Glutamatergic neuron (in vitro differentiated cells): ENCODE measurements around the gene RB1. TPM values are rescaled to one million over a fixed set of nuclear protein-coding genes. Genes with fewer than 3 reads are reported as not detected.

Source experiments
- DNase-seq: peaks from one replicate; pipeline ENCODE4 v3.0.0; 2022
- H3K27ac Mint-ChIP-seq: one replicate; pipeline ENCODE4 v1.8.0; 2020; ENCODE audit warnings: mild to moderate bottlenecking, mixed read lengths, inconsistent platforms; ENCODE audit not compliant: unreplicated experiment
- H3K27me3 Mint-ChIP-seq: one replicate; pipeline ENCODE4 v1.8.0; 2020; ENCODE audit warnings: mild to moderate bottlenecking, moderate library complexity, mixed read lengths, inconsistent platforms; ENCODE audit not compliant: unreplicated experiment
- H3K36me3 Mint-ChIP-seq: one replicate; pipeline ENCODE4 v1.8.0; 2020; ENCODE audit warnings: mild to moderate bottlenecking, mixed read lengths, inconsistent platforms; ENCODE audit not compliant: unreplicated experiment
- H3K4me1 Mint-ChIP-seq: one replicate; pipeline ENCODE4 v1.8.0; 2020; ENCODE audit warnings: mild to moderate bottlenecking, low read depth, mixed read lengths, inconsistent platforms; ENCODE audit not compliant: unreplicated experiment
- H3K4me3 Mint-ChIP-seq: one replicate; pipeline ENCODE4 v1.8.0; 2020; ENCODE audit warnings: mild to moderate bottlenecking, mixed read lengths, inconsistent platforms; ENCODE audit not compliant: unreplicated experiment
- H3K9me3 Mint-ChIP-seq: one replicate; pipeline ENCODE4 v1.8.0; 2020; ENCODE audit warnings: mild to moderate bottlenecking, moderate library complexity, mixed read lengths, inconsistent platforms; ENCODE audit not compliant: unreplicated experiment
- total RNA-seq: library from RNA; stranded (reverse); fragmentation: NEBNext Ultra II Directional; extraction: Animal tissue kit (Norgen Biotek cat#: 25700); gene quantifications from one replicate; pipeline ENCODE4 v1.2.1, GENCODE V29; 2021; ENCODE audit not compliant: unreplicated experiment
- TF ChIP-seq, protein P1 (sequence below): fragments of 200-600 bp; sonication (generic); IDR thresholded peaks from one replicate; pipeline ENCODE4 v1.5.0; 2021; ENCODE audit not compliant: partially characterized antibody, unreplicated experiment

The RB1 gene
- total RNA-seq, 1 donor from 2014 or later: 50.3 TPM

DNA sequence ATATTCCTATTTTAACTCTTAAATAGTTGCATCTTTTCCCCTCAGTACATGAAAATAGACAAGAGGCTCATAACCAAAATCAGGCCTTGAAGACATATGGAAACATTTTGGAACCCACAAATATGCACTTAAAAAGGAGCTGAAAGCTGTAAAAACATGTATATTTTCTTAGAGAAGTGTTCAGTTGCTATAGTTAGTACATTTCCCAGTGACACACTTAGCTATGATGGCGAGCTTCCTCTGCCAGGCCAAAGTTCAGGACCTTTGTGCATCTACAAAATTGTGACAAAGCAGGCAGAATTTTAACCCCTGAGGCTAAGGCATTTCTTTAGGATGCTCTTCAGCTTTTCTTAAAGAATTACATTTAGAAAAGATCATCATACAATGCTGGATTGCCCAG lies 174.8 kb downstream of the RB1 start:
- Mint-ChIP-seq H3K9me3 (no peaks in the 10 kb centered on the region), H3K4me1 (no peaks in the 10 kb centered on the region), H3K27ac (no peak overlapping the region), H3K4me3 (no peak overlapping the region), H3K27me3 (no peaks in the 10 kb centered on the region), H3K36me3 (no peaks in the 10 kb centered on the region)
- TF ChIP-seq, protein P1, sequence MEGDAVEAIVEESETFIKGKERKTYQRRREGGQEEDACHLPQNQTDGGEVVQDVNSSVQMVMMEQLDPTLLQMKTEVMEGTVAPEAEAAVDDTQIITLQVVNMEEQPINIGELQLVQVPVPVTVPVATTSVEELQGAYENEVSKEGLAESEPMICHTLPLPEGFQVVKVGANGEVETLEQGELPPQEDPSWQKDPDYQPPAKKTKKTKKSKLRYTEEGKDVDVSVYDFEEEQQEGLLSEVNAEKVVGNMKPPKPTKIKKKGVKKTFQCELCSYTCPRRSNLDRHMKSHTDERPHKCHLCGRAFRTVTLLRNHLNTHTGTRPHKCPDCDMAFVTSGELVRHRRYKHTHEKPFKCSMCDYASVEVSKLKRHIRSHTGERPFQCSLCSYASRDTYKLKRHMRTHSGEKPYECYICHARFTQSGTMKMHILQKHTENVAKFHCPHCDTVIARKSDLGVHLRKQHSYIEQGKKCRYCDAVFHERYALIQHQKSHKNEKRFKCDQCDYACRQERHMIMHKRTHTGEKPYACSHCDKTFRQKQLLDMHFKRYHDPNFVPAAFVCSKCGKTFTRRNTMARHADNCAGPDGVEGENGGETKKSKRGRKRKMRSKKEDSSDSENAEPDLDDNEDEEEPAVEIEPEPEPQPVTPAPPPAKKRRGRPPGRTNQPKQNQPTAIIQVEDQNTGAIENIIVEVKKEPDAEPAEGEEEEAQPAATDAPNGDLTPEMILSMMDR: no peak
- DNase-seq: no peak

DNA sequence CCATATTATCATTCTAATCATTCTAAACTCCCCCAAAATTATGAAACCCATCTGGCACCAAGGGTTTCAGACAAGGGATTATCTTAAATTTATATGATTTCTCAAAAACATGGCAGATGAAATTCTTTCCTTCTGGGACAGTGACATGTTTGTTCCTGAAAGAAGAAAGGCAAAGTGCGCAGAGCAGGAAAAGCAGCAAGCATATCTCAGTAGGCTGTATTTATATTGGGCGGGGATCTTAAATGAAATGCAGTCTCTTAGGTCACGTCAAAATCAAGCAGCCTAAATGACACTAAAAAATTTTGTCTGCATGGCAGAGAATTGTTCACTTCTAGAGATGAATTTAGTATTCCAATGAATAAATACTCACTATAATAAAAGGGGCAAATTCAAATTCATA lies 180.0 kb downstream of the RB1 start:
- H3K4me3 Mint-ChIP-seq: no peak overlapping the region
- H3K27ac Mint-ChIP-seq: no peak overlapping the region
- H3K4me1 Mint-ChIP-seq: no peaks in the 10 kb centered on the region
- H3K36me3 Mint-ChIP-seq: peaks cover 6% of the 10 kb centered on the region
- TF ChIP-seq, protein P1: no peak
- no peaks in the 10 kb centered on the region for H3K9me3 Mint-ChIP-seq
- no peaks in the 10 kb centered on the region for H3K27me3 Mint-ChIP-seq
- DNase-seq: no peak

DNA sequence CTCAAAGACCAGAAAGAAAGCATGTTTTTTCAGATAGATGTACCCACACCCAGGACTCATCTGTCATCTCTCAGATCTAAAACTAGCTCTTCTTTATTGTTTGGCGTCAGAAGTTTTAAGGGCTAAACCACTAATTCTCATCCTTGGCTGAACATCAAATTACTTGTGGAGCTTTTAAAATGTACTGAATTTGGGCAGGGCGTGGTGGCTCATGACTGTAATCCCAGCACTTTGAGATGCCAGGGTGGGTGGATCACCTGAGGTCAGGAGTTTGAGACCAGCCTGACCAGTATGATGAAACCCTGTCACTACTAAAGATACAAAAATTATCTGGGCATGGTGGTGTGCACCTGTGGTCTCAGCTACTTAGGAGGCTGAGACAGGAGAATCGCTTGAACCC lies 181.9 kb downstream of the RB1 start:
- H3K4me1 Mint-ChIP-seq: no peaks in the 10 kb centered on the region
- TF ChIP-seq, protein P1: no peak

DNA sequence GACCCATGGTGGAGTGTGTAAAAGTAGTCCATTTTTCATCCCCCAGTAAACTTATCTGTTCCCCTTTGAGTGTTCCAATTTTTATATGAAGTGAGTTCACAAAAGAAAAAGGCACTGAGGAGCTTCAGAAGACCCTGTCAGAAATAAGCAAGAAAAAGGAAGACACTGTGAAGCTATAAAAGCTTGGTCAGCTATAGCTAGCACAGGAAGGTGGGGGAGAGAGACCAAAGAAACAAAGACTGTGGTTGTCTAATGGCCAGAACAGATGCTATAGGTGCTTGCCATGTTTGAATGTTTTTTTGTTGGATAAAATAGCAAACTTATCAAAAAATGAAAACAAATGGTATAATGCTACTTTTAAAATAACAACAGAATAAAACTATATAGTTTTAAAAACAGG lies 182.8 kb downstream of the RB1 start:
- H3K9me3 Mint-ChIP-seq: no peaks in the 10 kb centered on the region
- no peak overlapping the region for H3K27ac Mint-ChIP-seq
- H3K36me3 Mint-ChIP-seq: peaks cover 6% of the 10 kb centered on the region

More for the DNA sequence above, 181.9 kb downstream of the RB1 start:
- no peaks in the 10 kb centered on the region for H3K9me3 Mint-ChIP-seq
- H3K4me3 Mint-ChIP-seq: no peak overlapping the region
- H3K27ac Mint-ChIP-seq: no peak overlapping the region
- peaks cover 6% of the 10 kb centered on the region for H3K36me3 Mint-ChIP-seq
- no peak for DNase-seq
- H3K27me3 Mint-ChIP-seq: no peaks in the 10 kb centered on the region

DNA sequence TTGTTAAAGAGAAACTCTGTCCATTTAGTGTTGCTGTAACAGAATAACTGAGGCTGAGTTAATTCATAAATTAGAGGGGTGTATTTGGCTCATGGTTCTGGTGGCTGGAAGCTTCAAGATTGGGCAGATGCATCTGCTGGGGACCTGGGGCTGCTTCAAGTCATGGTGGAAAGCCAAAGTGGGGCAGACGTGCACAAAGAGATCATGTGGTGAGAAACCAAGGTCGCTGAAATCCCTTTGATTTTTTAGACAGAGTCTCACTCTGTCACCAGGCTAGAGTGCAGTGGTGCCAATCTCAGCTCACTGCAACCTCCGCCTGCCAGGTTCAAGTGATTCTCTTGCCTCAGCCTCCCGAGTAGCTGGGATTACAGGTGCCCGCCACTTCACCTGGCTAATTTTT lies 183.3 kb downstream of the RB1 start:
- no peak for DNase-seq
- no peaks in the 10 kb centered on the region for H3K4me1 Mint-ChIP-seq
- no peaks in the 10 kb centered on the region for H3K27me3 Mint-ChIP-seq
- peaks cover 6% of the 10 kb centered on the region for H3K36me3 Mint-ChIP-seq
- TF ChIP-seq, protein P1: no peak
- no peak overlapping the region for H3K4me3 Mint-ChIP-seq
- no peaks in the 10 kb centered on the region for H3K9me3 Mint-ChIP-seq
- no peak overlapping the region for H3K27ac Mint-ChIP-seq

More for the DNA sequence above, 182.8 kb downstream of the RB1 start:
- no peak for DNase-seq
- no peaks in the 10 kb centered on the region for H3K27me3 Mint-ChIP-seq
- TF ChIP-seq, protein P1: no peak
- no peaks in the 10 kb centered on the region for H3K4me1 Mint-ChIP-seq
- no peak overlapping the region for H3K4me3 Mint-ChIP-seq
